ENCODE data around the gene NUP210.

NUP210 gene

DNA sequence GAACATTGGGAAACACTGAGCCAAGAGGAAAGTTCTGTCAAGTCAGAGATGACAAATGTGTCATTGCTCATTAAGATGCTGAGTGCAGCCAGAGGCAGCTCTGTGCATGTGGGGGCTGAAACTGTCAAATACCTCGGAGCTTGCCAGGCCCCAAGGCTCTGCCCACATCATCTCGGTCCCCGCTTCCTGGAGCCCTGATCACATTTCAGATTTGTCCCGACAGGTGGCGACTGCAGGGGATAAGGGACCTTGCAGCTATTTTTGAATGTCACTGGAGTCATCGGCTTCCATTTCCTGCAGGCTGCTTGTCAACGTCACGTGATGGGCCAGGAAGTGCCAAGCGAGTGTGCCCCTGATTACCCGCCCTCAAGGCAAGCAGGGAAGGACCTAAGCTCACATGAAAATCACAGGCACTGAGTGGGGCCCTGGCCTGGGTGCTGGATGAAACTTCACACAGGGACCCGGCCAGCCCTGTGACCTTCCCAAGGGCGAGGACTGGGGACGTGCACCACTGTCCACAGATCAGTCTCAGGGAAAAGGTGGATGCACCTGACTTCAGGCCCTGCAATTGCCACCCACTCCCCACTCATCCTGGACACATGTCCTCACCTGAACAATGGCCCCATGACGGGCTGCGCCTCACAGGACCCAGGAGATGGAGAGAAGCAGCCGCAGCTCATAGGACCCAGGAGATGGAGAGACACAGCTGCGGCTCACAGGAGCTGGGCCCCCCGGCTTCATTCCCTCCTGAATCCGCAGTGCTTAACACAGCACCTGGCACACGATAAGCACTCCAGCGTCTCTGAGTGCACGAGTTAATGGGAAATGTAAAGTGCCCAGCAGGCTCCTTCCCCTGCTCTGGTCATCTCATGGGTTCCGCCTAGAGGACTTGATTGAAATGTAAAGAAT, 73.4 kb downstream of the NUP210 start:
- DNase-seq, result no peak

DNA sequence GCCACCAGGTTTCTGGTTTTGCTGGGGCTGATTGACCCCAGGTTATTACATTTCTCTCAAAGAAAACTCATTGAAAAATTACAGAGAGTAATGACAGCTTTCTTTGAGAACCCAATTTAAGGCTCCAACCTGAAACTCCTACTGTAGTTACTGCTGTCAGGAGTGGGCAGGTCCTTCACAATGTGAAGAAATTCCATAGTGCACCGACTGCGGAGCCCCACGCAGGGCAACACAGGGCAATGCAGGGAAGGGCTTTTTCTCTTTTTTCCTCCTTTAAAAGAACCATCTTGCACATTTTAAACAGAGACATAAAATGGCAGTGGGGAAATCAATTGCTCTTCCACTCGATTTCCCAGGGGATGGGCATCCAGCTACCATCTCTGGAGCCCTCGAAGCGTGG, 74.3 kb downstream of the NUP210 start:
- no peak for DNase-seq

DNA sequence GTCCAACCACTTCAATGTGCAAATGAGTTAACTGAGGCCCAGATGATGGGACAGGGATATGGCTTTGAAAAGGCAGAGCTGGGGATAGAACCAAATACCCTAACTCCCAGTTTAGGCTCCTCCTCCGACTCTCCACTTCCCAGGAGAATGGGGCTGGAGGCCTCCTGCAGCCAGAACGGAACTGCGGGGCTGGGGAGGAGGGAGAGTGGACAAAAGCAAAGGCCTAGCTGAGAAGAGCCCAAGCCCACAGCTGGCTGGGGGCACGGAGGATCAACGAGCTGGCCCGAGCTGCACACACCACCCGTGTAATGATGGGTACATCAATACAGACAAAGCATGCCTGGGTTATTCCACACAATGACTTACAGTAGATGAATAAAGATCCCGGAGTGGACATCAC, 74.8 kb downstream of the NUP210 start:
- DNase-seq, result no peak

DNA sequence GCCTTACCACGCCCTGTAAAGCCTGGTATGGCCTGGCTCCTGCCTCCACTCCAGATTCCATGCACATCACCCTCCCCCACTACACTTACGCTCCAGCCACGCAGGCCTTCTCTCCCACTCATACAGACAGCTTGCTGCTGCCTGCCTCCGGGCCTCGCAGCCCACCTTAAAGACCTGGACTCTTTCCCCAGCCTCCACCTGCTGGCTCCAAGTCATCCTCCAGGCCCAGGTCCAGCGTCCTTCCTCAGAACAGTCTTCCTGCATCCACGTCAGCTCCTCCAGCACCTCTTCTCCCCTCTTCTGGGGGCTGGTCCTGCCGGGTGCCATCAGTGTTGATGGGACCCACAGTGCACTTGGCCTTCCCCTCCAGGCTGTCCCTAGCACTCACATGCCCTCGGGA, 75.5 kb downstream of the NUP210 start:
- no peak for DNase-seq

DNA sequence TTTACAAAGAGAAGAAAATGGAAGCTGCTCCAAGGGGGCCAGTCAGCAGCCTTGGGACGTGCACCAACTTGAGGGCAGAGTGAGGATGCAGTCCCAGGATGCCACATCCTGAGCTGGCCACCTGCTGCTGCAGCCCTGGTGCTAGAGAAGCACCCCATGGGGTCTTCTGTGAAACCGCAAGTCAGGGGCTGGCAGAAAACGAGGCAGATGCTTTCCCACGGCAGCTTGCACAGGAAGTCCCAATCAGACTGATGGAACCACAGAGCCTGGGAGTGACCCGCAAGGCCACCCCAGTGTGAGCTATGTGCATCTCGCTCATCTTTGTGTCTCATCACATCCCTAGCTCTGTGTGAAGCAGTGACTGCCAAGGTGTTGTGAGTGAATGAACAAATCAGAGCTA, 76.5 kb downstream of the NUP210 start:
- no peak for DNase-seq

DNA sequence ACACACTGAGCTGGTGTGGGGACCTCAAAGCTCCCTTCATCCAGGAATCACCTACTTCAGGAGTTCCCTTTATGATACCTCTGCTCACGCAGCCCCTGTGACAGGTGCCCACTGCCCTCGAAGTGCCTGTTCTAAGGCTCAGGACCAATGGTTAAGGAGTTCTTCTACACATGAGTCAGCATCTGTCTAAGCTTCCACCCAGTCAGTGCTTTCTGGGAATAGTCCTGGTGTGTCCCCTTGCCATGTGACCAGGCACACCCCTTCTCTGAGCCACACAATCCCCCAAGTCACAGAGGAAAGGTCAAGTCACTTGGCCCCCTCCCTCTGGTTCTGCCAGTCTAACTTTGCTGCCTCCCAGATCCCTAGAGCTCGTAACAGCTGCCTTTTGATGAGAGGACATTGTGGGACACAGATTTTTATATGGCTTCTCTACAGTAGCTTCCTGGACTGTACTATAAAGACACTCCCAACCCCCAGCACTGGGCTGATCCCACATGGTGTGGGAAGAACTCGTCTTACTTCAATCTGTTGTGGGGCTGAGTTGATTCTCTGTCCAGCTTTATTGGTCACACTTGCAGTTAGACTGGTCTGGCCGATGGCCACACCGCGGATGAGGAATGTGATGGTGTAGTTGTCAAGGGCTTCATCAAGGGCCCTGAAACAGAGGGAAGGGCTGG, 78.8 kb downstream of the NUP210 start:
- DNase-seq, result no peak

DNA sequence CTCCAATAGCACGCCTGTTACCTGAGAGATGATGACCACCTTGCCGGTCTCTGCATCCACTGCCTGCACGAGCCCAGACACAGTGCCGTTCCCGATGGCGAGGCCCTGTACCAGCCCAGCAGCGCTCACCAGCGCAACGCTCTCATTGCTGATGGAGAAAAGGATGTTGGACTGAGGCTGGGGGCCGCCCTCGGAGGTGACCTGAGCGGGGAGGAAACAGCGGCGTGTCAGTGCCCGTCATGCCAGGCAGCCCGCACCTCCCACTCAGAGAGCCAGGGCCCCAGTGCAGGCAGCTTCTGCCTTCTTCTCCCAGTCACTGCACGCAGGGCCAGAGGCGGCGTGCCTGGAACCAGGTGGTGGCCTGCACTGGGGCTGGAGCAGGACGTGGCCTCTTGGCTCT, 80.3 kb downstream of the NUP210 start:
- DNase-seq, result no peak

DNA sequence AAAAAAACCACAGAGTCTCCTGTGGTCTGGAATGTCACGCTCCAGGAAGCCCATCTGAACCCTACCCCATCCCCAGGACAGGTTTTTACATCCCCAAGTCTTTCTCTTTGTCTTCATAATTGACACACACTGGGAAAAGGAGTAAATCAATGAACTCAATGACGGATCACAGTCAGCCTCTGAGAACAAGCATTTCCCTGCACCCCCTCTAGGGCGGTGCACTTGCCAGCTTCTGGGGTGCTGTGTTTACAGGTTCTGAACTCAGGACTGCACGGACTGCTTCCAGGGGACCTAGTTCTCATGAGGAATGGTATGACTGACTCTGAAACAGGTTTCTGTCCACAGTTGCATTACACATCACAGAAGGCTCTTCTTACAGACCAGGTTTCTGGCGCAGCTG, 81.1 kb downstream of the NUP210 start:
- no peak for DNase-seq

DNA sequence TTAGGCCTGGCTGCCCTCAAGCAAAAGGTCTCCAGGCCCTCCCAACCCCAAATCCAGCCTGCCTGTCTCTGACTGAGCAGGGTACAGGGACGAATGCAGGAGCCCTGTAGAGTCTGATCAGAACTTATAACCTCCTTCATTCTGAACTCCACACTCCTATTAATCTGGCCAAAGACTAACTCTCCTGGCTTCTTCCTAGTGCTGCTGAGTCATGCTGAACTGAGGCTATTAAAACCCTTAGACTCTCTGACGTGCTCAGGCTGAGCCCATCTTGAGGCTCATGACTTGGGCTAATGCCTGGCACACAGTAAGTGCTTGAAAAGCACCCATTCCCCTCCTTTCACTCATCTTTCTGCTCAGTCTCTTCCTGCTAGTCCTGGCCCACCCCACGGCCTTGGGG, 81.9 kb downstream of the NUP210 start:
- no peak for DNase-seq

DNA sequence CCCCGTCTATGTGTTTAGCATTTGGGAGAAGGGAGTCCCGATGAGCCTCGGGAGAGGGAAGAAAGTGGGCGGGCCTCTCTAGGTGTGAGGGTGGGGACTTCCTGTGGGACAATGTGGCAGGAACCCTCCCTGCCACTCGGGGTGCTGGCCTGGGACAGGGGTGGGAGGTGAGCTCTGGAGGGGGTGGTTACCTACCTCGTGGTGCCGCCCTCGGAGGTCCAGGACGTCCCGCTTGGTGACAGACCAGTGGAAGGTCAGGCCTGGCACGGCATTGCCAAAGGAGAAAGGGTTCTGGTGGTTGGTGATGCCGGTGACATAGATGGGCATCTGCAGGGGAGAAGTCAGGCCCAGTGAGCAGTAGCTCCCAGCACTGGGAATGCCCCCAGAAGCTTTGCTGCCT, 83.5 kb downstream of the NUP210 start:
- DNase-seq, result no peak

DNA sequence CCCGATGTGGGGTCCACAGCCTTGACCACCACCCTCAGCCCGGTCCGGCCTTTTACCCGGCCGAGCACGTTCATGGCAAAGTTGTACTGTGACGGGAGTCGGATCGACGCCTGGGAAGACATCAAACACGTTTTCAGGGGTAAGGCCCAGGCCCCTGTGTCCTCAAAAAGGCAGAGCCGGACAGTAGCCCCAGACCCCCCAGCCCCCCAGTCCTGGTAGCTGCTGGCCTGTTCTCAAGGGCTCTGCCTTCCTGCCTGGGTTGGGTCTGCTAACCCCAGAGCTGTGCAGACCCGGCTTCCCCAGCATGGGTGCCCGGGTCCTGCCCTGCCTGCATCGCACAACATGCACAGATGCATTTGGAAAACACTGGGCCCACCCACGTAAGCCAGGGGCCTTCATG, 84.6 kb downstream of the NUP210 start:
- no peak for DNase-seq

DNA sequence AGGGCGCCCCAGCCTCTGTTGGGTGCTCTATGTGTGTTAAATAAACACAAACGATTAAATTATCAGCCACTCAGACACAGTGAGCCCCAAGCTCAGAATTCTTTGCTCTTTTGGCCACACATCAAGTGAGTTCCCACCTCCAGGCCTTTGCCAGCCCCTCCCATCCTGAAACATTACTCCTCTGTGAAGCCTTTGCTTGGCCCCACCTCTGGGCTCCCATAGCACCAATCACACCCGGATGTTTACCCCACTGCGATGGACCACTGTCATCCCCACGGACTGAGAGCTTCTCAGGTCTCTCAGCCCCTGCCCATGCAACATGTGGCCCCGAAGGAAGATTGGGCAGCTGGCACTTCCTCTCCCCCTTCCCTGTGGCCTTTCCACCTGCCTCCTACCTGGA, 85.1 kb downstream of the NUP210 start:
- no peak for DNase-seq

DNA sequence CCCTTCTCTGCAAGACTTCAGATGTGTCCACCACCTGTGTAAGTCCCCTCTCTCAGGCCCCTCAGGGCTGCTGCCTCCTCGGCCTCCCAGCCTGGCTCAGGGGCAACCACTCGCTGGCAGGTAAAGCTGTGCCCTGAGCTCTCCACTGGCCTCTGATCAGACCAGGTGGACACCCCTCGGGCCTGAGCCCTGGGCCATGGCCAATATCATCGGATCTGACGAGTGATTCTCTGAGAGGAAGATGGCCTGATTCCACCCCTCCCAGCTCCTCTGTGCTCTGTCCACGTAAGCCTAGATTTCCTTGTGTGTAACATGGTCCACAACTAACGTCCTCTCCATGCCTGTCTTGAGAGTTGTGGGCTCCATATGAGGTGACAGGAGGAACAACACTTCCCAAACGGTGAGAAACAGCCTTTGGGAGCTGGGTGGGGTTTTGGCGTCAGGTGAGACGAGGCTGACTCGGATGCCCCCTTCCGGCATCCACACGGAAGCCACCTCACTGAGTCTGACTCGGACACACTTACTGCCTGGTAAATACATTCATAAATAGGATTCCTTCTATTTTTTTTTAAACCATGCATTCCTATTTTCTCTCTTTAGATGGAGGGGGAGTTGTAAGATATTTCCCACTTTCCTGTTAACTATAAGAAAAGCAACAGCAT, 86.8 kb downstream of the NUP210 start:
- no peak for DNase-seq

DNA sequence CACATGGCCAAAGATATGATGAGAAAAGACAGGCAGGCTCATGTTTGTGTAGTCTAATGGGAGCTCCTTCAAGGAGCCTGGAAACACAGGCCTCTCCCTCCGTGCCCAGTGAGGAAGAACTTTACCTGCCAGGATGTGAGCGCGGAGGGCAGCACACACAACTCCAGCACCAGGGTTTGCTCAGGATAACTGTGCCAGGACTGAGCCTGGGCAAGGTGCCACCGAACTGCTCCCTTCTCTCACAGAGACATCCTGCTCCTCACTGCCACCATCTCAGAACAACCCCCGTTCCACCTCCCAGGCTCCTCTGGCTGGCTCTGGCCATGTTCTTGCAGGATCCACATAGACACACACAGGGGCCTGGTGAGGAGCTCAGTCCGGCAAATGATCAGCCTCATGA, 87.4 kb downstream of the NUP210 start:
- no peak for DNase-seq

DNA sequence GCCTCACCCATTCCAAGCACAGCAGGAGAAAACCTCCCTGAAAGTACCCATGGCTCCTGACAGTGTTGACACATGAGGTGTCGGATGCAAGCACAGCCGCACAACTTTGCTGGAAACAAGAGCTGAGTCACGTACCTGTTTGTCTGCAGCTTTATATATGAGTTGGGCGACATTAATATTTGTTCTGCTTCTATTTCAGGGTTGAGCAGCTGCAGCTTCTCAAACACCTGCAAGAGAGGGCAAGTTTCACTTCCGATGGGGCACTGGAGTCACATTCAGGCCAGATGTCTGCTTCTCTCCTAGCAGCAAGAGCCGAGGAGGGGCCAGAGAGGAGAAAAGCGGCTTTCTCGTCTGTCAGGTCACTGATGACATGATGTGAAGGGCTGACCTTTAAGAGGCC, 88.0 kb downstream of the NUP210 start:
- DNase-seq, result peak; percentile 24

DNA sequence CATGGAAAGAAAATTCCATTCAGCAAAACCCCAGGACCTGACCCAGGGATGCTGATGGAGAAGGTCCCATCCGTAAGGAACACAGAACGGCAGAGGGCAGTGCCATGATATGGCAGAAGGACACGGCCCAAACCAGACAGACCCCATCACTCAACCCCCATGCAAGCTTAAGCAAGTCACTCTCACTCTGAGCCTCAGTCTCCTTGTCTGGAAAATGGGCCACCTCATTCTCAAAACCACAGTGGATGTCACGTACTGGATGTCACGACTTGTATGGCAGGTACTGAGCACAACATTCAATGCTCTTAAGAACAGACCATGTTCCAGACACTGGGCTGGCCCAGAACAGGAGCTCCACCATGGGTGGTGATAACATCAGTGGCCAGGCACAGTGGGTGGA, 90.4 kb downstream of the NUP210 start:
- no peak for DNase-seq

DNA sequence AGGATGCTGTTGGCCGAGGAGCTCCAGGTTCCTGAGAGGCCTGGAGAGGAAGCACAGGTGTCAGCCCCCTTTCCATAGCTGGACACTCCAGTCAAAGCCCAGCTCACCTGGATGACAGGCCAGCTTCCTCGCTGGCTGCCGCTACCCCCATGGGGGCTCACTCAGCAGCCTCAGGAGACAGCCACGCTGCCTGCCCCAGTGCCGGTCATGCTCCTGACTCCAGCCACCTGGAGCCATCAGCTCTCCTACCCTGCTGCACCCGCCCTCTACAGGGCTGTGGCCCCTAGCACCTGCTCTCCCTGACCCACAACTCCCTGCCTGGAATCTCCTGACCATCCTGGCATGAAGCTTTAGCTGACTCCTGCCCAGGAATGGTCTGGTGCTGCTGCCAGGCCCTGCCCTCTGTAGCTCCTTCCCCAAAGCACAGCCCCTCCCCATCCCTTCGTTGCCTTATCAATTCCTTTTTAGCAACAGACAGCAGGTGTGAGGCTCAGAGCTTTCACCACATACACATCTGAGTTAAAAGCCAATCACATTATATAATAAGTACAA, 94.2 kb downstream of the NUP210 start:
- DNase-seq, result no peak

DNA sequence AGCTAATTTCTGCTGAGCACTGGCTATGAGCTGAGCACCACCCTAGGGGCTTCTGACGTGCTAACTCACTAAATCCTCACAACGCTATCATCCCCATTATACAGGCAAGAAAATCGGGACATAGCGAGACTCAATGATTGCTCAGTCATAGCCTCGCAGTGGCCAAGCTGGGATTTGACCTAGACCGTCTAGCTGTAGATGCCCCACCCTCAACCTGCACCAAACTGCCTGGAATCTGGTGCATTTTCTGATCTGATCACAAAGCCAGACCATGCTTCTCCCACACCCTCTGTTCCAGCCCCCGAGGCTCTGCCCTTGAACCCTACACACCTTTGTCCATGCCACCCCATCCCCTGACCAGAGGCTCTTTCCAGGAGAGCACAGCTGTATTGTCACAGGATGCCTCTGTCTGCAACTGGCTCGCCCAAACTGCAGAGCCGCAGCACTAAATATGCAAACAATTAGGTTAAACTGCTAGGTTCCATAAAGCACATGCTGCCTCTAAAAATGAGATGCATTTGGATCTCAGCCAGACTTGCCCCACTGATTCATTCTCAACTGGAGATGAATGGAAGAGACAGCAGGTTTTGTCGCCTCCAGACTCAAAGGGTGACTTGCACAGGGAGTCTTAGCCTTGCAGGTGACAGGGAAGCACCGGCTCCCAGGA, 95.2 kb downstream of the NUP210 start:
- no peak for DNase-seq

DNA sequence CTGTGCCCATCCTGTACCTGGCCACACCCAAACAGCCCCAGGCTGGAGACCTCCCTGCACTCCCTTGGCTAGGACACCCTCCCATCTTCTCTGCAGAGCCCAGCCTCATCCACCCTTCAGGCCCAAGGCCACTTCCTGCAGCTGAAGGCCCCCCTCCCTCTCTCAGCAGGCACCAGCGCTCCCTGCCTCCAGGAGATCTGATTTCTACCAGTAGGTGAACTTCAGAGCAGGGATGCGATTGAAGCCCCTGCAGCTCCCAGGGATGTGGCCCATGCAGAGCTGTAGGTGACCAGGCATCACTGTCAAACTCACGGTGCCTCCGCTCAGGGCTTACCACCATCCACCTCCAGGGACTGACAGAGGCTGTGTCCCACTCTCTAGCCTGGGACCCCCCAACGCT, 96.3 kb downstream of the NUP210 start:
- no peak for DNase-seq

DNA sequence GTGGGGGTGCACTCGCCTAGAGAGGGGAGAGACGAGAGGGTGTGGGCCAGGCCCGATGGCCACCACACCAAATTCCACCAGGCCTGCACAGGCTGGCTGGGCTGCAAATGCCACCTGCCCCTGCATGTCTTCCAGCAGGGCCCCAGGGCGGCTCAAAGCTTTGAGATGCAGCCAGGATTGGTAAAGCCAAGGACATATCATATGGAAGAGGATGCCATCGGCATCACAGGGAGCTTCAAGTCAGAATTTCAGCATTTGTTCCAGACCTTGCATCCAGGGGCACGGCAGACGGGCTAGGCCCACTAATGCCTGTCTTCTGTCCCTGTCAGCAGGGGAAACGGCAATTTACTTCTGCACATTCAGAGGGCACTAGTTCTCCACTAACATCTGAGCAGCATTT, 97.8 kb downstream of the NUP210 start:
- DNase-seq, result no peak

DNA sequence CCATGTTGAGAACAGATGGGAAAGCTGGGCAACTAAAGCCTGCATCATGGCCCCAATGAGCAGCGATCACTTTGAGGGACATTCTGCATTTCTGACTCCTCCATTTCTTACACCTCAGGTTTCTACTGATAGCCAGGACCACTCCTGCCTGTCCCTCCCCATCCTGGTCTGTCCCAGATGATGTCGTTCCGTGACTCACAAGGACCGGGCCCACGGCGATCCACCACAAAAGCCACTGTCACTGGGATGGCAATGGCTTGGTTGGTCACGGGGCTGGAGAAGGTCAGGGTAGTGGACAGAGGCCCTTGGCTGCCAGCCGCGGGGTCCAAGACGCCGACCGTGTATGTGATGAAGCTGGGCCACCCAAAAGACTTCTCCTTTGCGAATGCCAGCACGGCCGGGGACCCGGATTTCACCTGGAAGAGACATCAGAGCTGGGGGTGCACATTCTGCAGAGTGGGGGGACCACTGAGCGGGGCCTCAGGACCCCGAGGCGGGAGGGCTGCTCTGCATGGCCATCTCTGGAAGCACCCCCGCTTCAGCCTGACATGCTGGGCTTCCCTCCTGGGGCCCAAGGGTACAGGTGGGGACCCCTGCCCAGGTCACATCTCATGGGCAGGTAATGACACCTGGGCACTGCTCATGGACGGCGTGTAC, 100.4 kb downstream of the NUP210 start:
- DNase-seq, result no peak

DNA sequence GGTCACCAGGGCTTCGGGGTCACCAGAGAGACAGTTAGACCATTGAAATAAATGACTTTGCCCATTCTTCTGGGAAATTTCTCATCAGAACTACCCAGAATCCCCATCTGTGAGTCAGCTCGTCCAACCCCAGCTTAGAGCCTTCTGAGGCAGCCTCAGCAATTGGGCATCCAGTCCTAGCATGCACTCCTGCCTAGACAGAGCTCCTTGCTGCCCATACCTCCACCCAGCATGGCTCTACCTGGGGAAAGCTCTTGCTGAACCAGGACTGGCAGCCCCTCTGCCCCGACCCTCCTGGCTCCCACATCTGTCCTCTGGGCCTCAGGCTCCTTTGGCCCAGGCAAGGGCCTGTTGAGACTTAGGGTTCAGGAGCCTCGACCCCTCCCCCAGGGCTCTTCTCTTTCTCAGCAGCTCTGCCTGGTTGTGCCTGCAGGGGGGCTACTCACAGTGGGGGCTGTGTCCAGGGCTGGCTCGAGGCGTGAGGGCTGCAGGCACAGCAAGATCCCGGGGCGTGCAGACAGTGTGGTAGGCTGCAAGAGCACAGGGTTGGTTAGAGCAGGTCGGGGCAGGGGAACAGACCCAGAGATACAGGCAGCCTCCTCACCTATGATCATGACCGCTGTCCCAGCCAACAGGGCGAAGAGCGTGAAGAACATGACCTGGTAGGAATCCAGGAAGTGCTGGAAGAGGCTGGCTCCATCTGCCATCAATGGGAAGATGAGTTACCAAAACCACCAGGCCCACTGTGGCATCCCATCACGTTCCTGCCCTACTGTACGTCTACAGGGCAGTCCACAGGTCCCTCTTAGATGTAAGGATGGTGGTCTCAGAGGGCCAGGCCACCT, 101.3 kb downstream of the NUP210 start:
- no peak for DNase-seq

Measured in NCI-H2107 (cell line).